Measurements from ENCODE around the gene WDR33.

The WDR33 gene

DNA sequence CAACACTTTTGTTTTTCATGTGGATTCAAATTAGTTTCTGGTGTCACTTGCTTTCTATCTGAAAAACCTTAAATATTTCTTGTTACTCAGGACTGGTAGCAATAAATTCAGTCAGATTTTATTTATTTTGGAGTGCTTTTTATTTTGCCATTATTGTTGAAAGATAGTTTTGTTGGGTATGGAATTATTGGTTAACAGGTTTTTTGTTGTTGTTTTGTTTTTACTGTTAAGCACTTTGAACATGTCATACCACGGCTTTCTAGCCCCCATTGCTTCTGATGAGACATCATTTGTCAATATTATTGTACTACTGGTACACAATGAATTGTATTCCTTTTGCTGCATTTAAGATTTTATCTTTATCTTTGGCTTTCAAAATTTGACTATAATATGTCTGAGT is 122.6 kb downstream of the WDR33 start:
- no peak for DNase-seq

DNA sequence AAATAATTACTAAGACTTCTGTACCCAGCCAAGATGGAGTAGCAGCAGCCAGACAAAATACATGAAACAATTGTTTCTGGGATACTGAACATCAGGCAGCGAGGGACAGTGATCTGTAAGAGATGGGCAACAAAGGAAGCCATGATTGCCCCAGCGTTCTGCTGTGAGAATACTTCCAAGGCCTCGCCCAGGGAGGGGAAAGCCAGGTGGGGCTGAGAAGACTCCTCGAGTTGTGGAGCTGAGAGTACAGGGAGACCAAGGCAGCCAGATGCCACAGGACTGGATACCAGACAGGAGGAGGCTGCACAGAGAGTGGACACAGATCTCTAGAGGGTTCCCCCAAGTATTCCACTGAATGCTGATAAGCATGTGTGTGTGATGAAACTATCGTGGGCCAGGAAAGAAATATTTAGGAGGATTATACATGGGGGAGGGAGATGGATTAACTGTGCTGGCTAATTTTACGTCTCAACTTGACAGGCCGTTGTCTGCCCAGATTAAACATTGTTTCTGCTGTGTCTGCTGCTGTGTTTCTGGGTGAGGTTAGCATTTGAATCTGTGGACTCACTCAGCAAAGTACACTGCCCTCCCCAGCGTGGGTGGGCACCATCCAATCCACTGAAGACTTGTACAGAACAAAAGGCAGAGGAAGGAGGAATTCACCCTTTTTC is 125.4 kb downstream of the WDR33 start:
- no peak for DNase-seq

DNA sequence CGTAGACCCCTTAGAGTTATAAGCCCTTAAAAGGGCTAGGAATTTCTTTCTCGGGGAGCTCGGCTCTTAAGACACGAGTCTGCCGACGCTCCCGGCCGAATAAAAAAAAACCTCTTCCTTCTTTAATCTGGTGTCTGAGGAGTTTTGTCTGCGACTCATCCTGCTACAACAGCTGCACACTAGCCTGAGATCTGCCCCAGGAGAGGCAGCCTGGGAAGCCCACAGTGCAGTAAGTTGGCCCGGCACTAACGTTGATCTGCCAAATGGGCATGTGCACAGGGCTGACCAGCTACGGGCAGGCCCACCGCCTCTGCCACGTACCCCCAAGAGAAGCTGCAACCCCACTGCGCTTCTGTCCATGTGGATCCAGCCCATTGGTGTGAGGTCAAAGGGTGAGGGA is 127.2 kb downstream of the WDR33 start:
- no peak for DNase-seq

DNA sequence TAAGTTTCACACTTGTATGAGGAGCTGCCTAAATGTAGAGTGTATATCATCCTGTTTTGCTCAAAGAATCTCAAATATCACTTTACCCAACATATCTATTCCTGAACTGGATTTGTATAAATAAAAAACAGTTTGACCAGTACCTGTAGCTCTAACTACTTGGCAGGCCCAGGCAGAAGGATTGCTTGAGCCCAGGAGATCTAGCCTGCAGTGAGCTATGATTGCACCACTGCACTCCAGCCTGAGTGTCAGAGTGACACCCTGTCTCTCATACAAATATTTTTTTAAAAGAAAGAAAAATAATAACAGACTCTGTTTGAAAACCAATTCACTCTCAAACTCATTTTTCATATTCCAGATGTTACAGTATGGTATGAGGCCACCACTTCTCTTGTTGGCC is 127.9 kb downstream of the WDR33 start:
- no peak for DNase-seq

DNA sequence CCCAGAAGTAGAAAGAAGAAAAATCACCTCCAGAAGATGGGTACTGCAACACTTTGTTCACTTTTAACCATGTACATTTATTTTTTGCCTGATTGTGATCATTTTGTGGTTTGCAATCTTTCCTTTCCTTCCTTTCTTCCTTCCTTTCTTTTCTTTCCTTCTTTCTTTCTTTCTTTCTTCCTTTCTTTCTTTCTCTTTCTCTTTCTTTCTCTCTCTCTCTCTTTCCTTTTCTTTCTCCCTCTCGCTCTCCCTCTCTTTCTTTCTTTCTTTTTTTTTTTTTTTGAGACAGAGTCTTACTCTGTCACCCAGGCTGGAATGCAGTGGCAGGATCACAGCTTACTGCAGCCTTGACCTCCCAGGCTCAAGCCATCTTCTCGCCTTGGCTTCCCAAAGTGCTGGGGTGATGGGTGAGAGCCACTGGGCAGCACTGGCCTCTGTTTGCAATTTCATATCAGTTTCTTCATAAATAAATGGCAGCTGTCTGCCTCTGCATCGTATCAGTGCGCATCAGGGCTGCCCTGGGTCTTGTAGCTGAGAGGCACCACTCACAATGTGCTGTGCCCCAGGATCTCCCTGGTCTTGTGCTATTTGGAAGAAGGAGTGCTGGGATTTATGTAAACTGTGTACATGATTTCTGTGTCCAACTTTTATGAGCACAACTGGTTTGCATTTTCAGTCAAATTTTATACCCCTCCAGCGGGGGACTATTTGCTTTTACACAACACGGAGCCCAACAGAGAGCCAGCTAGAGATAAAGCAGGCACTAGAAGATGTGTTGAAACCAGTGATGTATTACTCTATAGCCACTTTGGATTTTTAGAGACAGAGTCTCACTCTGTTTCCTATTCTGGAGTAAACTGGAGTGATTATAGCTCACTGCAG is 128.8 kb downstream of the WDR33 start:
- DNase-seq: no peak

DNA sequence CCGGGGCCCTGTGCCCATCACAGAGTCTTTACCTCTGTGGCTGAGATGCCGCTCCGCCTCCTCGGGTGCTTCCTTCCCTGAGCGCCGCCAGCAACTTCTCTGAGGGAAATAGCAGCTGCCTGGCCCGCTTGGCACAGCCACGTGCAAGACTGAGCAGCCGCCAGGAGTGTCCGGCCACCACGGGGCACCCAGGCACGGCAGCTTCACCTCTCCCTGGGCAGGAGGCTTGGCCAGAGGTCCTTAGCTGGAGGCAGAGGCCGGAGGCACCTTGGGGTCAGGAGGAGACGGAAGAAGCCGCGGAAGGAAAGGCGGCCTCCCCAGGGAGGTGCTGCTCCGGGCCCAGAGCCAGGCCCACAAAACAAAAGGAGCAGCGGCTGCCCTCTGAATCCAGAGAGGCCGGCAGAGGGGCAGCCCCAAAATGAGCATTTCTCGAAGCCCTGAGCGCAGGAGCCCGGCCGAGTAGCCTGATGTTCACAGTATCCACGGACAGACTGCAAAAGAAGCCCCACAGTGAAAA is 129.6 kb downstream of the WDR33 start:
- no peak for DNase-seq

DNA sequence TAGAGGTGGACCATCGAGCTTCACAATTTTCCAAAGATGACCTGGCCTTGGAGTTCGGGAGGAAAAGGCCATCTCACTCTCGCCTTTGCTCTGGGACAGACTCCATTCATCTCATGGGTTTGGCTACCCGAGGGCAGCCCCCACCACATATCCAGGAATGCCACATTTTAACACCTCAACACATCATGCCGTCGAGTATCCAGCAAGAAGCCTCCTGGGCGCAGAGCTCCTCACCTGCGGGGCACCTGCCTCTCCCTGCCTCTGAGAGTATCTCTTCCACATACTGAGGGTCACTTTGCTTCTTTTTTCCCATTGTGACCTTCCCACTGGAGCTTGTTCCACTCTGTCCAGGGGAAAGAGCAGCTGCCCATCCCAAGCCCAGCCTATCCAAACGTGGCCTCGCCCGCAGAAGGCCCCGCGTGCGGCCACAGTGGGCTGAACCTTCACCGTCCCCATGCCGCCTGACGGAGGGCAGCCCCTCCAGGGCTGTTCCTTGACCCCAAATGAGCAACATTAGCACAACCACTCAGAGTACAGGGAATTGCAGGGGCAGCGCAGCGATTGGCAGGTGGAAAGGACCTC is 130.2 kb downstream of the WDR33 start:
- DNase-seq: no peak

DNA sequence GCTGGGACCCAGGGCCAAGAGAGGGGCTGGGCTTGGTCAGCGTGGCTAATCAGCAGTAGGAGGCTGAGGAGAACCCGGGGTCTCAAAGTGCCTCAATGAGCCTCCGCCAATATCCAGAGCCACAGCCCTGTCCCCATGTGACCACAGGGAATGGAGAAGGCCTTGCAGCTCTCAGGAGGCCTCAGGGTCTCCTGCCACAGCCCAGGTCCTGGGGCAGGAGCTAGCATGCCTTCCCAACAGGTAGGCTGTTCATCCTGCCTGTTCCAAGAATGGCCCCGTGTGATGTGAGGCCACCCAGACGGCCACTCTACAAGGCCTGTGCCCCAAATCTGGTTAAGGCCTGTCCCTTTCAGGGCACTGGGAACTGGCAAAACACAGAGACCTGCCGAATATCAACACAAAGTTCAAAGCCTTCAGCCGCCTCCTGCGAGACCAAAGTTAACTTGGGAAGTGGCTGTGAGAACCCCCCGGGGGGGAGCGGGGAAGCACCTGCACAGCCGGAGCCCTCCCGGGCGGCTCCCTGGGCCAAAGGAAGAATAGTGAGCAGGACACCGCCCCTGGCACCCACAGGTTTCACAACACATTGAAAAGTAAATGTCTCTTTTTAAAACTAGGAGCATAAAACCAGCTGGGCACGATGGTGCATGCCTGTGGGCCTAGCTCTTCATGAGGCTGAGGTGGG is 131.2 kb downstream of the WDR33 start:
- no peak for DNase-seq

DNA sequence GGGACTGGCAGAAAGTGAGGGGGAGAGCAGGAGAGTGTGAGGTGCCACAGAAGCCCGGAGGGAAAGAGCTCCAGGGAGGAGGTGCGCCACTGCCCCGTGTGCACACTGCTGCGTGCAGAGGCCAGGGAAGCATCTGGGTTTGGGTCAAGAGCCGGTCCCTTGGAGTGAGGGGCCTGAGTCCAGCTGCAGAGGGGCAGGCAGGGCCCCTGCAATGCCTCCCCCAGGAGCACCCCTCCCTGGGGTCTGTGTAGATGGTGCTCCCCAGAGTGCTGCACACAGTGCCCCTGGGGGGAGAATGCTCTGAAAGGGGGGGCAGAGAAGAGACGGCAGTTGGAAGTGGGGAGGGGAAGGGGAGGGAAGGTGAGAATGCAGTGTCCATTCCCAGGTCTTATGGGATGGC is 132.0 kb downstream of the WDR33 start:
- DNase-seq: no peak

DNA sequence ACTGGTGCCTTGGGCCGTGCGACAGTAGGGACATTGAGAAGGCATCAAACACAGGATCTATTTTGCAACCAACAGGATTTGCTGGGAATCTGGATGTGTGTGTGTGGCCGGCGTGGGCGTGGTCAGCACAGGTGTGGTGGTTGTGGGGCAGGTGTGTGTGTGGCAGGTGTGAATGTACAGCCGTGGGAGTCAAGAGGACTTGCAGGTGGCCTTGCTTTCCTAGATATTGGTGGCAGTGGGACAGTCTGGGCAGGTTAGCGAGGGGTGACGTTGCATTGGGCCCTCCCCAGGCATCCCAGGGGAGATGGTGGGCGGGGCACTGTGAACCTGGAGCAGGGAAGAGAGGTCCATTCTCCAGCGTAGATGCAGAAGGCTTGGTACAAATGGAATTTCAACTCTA is 132.4 kb downstream of the WDR33 start:
- no peak for DNase-seq

DNA sequence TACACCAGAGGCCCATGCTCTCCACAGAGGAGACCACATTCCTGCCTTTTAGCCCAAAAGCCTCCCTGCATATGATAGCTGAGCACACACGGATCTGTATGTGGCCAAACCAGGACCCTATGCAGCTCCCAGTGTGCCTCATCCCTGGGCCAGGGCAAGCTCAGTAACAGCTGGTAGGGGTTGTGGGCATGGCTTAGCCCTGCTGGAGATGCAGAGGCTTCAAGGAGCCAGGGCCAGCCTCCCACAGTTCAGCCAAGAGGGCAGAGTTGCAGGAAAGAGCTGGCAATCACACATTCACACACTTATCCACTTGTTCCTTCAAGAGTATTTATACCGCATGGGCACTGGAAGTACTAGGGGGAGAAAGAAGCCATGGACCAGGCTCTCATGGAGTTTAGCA is 134.1 kb downstream of the WDR33 start:
- DNase-seq: no peak

DNA sequence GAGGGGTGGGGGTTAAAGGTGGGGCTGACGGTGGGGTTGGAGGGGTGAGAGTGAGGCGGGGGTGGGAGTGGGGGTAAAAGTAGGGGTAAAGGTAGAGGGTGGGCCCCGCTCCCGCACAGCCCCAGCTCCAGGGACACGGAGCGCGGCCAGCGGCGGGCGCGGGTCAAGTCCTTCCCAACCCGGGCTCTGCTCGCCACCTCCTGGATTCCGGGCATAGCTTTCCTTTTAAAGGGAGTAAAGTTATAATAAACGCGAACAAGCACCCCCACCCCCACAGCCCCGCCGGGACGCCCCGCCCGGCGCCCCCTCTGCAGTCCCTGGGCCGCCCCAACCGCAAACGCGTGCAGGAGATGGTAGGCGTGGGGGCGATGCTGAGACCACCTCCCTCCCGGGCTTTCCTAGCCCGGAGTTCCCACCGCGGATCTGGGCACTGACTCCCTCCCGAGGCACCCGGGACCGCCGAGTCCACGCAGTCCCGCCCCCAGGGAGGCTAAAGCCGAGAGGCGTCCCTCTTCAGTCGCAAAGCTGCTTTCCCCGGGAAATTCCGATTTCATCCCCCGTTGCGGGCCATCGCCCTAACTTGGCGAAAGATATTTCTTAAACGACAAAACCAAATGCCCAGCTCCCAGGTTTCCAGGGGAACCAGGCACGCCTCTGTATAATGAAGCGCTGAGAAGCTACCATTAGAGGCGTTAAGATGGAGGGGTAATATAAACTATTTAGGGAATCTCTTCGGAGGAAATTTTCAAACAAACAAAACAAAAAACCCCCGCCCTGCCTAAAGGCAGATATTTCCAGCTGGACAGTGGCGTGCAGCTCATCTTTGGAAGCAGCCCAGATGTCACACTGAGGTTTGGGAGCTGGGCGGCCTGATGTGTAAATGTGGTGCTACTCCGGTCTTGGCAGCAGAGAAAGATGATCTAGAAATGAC is 135.4 kb downstream of the WDR33 start, which contains the start of gene LIMS2:
Gene LIMS2, minus strand, starts transcription at position 200 of the 931 bp plus-strand sequence. CDS start 506 bp downstream, outside the sequence.
- no peak for DNase-seq

DNA sequence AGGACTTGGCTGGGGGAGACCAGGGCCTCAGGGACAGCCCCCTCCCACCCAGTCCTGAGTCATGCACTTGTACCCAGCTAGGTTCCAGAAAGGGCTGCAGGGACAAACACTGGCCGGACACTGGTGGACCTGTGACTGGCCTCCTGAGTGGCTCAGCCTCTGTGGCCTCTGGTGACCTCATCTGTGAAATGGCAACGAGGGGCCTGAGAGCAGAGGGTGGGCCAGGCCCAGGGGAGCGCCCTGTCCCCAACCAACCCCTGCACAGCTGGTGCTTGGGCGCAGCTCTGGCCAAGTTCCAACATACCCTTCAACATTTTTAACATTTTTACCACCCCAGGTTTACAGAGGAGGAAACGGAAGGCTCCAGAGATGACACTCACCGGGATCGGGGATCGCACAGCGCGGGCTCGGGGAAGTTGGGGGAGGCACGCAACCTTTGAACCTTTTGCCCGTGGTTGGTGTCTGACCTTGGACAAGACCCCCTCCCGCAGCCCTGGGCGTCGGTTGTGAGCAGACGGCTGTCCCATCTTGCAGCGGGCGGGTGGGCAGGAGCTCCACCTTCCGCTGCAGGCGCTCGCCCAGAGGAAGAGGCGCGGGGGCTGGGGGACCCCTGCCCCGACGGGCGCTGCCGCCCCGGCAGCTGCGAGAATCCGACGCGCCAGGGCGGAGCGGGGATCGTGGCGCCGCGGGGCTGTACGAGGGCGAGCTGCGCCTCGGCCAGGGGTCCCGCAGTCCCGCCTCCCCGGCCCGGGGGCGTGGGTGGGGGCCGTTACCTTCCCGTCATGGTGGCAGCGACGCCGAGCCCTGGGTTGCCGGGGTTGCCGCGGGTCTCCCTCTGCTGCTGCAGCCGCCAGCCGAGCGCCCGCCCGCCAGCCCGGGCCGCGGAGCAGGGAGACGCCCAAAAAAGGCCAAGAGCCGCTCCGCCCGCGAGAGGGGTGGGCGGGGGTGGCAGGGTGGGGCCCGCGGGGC is 136.4 kb downstream of the WDR33 start:
- DNase-seq: no peak

DNA sequence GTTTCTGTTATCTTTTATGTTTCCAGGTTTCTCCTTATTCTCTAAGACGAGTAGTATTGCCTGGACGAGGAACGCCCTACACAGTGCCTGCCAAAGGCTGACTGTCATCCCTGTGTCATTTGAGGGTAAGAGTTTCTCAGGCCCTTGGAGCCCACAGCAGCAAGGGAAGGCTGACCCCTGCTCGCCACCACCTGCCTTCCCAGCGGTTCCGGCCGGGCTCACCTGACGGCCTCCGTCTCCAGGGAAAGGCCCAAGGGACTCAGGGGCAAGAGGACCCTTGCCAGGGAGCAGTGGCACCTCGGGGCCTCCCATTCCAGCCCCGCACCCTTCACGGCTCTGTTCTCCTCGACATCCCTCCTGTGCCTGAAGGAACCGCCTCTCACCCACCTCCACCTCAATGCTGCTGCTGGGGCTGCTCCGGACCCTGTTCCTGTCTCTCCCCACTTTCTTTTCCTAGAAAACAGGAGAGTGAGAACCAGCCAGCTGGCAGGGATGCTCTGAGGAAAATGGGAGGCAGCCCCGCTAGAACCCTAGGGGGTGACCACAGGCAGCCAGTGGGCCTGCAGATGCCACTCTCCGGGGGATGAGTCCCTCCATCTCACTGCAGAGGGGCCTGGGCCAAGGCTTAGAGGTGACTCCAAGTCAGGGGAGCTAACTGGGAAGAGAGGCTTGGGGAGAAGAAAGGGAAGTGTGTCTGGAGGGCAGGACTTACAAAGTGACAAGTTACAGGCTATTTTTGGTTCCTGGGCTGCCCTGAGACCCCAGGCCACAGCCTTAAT is 137.5 kb downstream of the WDR33 start:
- no peak for DNase-seq

DNA sequence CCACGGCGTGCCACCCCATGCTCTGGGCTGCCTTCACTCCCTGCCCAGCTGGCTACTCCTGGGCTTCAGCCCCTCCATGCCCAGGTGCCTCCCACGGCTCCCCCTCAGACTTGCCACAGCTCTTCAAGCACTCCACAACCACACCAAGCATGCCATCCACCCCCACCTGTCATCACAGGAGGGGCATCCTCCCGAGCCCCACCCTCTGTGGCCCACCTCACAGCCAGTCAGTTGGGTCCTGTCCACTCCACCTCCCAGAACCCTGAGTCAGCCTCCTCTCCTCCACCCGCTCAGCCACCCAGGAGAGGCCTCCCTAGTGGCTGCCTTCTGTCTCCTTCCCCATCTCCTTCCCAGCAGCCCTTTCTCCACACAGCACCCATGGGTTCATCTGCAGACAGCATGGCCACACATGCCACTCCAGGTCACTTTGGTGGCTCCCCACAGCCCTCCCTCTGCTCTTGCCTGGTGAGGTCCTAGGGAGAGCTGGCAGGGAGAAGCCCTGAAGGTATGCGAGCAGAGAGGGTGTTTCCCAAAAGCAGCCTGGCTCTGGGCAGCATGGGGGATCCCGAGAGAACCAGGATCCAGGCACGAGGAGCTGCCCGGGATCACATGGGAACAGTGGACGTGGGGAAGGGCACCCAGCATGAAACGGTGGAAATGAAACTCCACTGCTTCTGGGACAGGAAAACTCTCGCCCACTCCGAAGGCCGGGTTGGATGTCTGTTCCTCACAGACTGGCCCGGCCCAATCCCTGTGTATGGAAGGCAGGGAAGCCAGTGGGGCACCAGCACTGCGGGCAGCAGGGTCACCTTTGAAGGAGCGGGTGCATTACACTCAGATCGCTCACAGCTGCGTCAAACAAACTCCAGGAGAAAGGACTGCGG is 138.4 kb downstream of the WDR33 start:
- no peak for DNase-seq

DNA sequence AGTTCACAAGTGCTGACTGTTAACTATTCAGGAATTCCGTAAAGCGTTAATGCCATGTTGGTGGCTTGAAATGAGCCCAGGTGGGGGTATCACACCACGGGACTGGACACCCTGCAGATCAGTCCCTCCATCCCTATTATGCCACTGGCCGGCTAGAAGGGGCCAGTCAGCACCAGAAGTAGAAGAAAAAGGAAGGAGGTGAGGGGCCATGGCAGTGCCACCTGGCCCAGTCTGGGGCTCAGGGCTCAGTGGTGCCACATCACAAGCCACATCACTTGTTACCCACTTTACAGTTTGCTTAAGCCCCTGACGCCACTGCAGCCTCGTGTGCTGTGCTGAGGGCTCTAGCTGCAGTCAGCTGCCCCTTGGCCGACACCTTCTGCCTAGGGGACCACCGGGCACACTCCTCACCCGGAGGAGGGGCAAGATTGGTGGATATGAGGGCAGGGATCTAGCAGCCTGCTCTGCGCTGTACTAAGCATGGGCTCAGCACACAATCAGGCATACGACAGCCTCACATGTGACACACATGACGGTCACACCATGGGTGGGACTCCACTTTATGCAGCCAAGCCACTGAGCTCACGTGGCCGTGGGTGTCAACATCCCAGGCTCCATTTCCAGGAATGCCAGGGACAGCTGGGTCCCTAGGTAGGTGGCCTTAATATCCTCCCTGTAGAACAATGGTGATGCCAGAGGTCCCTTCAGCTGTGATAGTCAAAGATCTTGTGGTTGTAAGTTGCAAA is 139.2 kb downstream of the WDR33 start:
- DNase-seq: no peak

DNA sequence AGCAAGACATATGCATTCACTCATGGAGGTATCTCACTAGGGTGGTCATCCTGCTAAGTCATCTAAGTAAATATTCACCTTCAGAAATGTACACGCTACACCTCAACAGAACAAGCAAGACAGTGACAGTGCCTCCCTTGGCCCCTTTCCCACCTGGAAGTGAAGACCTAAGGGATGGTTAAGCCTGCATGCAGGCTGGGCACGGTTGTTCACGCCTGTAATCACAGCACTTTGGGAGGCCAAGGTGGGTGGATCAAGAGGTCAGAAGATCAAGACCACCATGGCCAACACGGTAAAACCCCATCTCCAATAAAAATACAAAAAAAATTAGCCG is 140.0 kb downstream of the WDR33 start:
- DNase-seq: no peak
